Measurements from ENCODE around the gene TNFSF8.

TNFSF8 gene

GRCh38 chr9:114930056-114930812, at the start of gene TNFSF8:
TSS of gene TNFSF8 (minus strand) at chr9:114930591. CDS start at chr9:114930303, 288 bp downstream.
- peak; percentile 73 for DNase-seq

GRCh38 chr9:114973216-114973615, 42.8 kb upstream of the TNFSF8 start:
- DNase-seq, result no peak

GRCh38 chr9:114972510-114973136, 42.2 kb upstream of the TNFSF8 start:
- no peak for DNase-seq

GRCh38 chr9:114969269-114969668, 38.9 kb upstream of the TNFSF8 start:
- no peak for DNase-seq

GRCh38 chr9:114968671-114969070, 38.3 kb upstream of the TNFSF8 start:
- no peak for DNase-seq

GRCh38 chr9:114965564-114965963, 35.2 kb upstream of the TNFSF8 start:
- DNase-seq, result no peak

- DNase-seq, result no peak
Measured at GRCh38 chr9:114962809-114963208, 32.4 kb upstream of the TNFSF8 start.

- DNase-seq, result no peak
Measured at GRCh38 chr9:114960276-114960675, 29.9 kb upstream of the TNFSF8 start.

- DNase-seq, result no peak
Measured at GRCh38 chr9:114958844-114959235, 28.4 kb upstream of the TNFSF8 start.

GRCh38 chr9:114958021-114958843, 27.8 kb upstream of the TNFSF8 start:
- DNase-seq, result peak; percentile 58

- no peak for DNase-seq
Measured at GRCh38 chr9:114957558-114957957, 27.2 kb upstream of the TNFSF8 start.

GRCh38 chr9:114954956-114955582, 24.7 kb upstream of the TNFSF8 start:
- no peak for DNase-seq

GRCh38 chr9:114953959-114954358, 23.6 kb upstream of the TNFSF8 start:
- DNase-seq, result no peak

GRCh38 chr9:114953046-114953445, 22.7 kb upstream of the TNFSF8 start:
- no peak for DNase-seq

GRCh38 chr9:114950761-114951160, 20.4 kb upstream of the TNFSF8 start:
- DNase-seq, result no peak

- DNase-seq, result no peak
Measured at GRCh38 chr9:114947058-114947457, 16.7 kb upstream of the TNFSF8 start.

GRCh38 chr9:114945616-114946412, 15.4 kb upstream of the TNFSF8 start:
- no peak for DNase-seq

GRCh38 chr9:114941376-114941775, 11.0 kb upstream of the TNFSF8 start:
- no peak for DNase-seq

GRCh38 chr9:114938687-114939575, 8.5 kb upstream of the TNFSF8 start:
- no peak for DNase-seq

GRCh38 chr9:114937516-114937915, 7.1 kb upstream of the TNFSF8 start:
- no peak for DNase-seq

- no peak for DNase-seq
Measured at GRCh38 chr9:114936581-114936980, 6.2 kb upstream of the TNFSF8 start.

All from stimulated activated naive CD4-positive, alpha-beta T cell treated with Interleukin-2 at 50 U/mL for 16 hours (primary cell).